HG03097 (cell line): ENCODE results near the gene GPR107.

Experiments used
- ATAC-seq: cut with Tn5 transposase; IDR thresholded peaks from one replicate; pipeline ENCODE4 v1.9.1; 2021; ENCODE audit not compliant: unreplicated experiment, low FRiP score

GPR107 gene

DNA sequence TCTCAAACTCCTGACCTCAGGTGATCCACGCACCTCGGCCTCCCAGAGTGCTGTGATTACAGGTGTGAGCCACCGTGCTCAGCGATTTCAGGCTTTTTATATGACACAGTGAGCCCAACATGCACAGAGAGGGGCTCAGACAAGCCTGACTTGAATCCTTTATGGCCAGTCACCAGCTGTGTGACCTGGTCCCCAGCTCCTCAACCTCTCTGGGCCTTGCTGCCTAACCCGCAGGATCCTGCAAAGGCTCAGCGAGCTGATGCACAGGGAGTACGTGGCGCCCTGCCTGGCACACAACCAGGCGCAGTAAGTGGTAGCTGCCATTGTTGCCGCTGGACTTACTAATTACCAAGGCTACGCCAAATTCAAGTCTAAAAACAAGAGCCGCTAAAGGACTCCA lies 101.9 kb downstream of the GPR107 start:
- ATAC-seq, result no peak

DNA sequence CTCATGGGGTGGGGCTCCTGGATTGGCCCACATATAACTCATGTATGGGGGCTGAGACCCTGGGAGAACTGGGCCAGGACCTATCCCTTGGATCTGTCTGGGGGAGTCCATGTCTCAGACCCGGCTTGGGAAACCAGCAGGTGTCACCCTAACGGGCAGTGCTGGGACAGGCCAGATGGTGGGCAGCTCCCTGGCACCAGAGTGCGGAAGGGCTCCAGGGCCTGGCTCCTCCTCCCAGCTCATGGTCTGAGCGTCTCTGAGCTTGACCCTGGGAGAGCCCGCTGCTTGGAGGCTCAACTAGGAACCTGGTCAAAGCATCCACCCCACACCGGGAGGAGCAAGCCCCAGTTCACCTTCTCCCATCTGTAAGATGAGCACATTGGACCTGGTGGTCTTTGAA lies 103.0 kb downstream of the GPR107 start:
- no peak for ATAC-seq

DNA sequence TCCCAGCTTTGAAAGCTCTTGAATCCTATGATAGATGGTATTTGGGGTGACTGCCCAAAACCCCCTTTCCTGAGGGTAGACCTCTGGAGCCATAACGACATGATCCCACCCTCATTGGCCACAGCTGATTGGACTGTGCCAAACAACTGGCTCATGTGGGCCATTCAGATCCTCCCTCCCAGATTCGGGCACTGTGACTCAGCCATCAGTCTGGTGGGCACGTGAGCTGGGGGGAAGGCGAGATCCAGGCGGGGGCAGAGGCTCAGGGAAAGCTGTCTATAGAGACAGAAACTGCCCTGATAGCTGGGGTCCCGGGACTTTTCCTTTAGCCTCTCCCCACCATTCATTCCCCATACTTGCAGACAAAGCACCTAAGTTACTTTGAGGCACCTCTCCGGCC lies 103.4 kb downstream of the GPR107 start:
- no peak for ATAC-seq

DNA sequence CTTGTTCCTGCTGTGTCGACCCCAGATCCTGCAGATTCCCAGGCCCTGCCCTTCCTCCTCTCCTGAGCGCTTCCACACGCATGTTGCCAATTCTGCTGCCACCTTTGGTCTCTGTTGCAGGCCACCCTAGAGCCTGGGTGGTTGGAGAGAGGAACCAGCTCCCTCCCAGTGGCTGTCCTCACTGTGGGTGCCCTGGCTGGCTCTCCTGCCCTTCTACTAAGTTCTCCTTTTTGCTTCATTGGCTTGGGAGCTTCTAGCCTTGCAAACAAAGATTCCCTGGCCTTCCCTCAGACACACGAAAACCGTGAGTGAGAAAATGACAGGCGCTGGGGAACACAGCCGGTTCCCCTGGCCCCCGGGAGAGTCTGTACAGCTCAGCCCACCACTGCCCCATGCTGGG lies 104.3 kb downstream of the GPR107 start:
- ATAC-seq, result no peak

DNA sequence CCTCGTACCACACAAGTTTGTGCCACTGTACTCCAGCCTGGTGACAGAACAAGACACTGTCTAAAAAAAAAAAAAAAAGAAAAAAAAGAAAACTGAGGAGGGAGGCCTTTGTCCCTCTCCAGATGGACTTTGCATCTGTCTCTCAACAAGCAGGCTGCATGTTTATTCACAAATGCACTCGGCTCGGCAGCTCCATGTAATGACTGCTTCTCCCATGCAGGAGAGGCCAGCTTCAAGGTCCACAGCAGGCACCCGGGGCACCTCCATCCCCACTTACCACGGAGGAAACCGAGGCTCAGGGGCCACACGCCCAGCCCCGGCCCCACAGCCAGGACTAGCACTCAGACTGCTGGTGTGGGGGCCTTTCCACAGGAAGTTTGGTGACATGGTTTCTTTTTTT lies 105.4 kb downstream of the GPR107 start:
- ATAC-seq, result no peak

DNA sequence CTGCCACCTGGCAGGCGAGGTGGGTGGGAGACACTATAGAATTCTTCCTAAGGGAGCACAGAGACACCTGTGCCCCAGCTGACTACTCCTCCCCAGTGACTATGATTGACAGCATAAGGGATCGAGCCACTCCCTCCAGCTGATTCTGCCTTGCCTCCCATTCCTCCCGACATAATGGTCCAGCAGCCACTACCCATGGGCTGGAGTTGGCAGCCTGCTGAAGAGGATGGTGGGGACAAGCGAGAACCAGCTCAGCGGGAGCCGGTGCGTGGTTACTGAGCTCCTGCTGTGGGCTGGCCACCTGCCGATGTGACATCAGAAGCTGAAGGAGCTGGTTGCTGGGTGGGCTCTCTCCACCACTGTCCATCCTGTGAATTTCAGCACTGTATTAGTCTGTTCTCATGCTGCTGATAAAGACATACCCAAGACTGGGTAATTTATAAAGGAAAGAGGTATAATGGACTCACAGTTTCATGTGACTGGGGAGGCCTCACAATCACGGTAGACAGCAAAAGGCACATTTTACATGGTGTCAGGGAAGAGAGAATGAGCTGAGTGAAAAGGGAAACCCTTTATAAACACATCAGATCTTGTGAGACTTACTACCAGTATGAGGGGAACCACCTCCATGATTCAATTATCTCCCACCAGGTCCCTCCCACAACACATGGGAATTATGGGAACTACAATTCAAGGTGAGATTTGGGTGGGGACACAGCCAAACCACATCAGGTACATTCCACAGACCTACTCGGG lies 106.4 kb downstream of the GPR107 start:
- ATAC-seq, result no peak

DNA sequence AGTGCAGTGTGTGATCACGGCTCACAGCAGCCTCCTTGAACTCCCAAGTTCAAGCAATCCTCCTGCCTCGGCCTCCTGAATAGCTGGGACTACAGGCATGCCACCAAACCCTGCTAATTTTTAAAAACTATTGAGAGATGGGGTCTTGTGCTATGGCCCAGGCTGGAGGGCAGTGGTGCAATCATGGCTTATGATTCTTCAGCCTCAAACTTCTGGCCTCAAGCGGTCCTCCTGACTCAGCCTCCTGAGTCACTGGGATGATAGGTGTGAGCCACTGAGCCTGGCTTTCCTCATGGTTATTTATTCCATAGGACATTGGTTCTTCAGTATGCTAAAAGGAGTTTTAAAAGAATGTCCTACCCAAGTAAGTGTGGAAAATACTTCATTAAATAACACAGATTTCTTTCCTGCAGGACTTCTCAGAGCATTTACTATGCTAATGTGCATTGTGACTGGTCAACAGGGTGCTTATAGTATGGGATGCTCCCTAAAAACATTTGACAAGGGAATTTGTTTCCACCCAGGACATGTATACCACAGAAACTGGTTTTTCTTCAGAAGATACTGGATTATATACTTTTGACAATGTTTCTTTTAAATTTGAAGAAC lies 107.3 kb downstream of the GPR107 start:
- ATAC-seq, result no peak

DNA sequence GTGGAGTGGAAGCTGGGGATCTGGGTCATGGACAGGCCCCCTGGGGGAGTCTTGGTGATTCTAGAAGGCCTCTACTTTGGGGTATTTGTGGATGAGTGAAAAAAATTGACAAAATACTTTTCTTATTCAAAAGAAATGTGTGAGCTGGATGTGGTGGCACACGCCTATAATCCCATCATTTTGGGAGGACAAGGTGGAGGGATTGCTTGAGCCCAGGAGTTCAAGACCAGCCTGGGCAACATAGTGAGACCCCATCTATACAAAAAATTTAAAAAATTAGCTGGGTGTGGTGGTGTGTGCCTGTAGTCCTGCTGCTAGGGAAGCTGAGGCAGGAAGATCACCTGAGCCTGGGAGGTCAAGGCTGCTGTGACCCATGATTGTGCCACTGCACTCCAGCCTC lies 111.9 kb downstream of the GPR107 start:
- ATAC-seq, result no peak

DNA sequence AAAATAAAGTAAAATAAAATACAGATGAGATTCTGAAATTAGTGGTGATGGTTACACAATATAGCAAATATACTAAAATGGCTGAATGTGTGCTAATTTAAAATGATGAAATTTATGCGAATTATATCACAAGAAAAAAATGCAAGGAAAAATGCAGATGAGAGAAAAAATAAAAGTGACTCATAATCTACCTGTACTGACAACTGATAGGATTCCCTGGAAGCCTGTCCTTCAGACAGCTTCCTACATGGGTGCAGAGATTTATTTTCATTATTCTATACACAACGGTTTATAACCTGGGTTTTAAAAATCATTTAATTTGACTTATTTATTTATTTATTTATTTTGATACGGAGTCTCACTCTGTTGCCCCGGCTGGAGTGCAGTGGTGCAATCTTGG lies 112.7 kb downstream of the GPR107 start:
- no peak for ATAC-seq

DNA sequence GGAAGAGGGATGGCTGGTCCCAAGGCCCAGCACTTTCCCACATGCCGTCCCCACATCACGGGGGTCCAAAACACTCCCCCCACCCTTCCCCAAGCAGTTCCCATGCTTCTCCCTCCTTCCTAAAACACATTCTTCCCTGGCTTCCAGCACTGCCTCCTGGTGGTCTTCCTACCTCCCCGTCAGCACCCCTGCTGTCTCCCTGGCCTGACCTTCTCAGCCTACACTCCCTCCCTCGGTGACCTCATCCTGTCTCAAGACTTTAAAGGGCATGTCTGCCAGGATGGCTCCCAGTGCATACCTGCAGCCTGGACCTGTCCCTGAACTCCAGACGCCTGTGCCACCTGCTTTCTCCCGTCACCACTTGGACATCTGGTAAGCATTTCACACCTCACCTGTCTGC lies 114.2 kb downstream of the GPR107 start:
- ATAC-seq, result no peak

DNA sequence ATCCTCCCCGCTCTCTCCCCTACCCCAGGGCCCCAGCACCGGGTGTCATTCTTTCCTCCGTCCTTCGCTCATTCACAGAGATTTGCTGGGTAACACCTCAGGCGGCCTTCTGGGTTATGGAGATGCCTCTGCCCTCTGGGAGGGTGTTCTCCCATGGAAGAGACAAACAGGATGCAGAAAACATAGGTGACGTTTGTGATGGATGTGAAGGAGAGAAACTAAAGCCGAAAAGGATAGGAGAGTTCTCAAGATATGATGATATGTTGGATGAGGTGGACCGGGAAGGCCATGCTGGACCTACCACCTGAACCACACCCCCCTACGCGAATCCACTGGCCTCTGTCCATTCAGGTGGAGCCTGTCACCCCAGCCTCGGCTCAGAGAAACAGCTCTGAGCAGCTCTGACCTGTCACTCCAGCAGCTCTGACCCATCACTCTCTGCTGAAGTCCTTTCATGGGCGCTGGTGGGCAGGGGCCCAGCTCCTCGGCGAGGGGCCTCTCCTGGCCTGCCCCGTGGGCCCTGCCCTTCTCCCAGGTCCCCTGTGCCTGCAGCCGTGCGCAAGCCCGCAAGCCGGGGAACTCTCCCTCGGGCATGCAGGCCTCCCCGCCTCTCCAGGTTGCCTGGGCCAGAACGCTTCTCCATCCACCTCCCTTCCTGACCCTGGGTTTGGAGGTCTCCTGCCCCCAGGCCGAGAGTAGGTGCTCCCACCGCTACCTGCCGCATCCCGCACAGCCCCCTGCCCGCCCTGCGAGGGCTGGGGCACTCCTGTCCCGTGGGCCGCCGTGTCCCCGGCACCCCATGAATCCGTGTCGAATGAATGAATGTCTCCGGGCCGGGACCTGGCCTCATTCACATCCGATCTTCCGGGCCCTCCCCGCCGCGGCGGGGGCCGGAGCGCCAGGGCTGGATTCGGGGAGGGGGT lies 117.8 kb downstream of the GPR107 start:
- no peak for ATAC-seq

DNA sequence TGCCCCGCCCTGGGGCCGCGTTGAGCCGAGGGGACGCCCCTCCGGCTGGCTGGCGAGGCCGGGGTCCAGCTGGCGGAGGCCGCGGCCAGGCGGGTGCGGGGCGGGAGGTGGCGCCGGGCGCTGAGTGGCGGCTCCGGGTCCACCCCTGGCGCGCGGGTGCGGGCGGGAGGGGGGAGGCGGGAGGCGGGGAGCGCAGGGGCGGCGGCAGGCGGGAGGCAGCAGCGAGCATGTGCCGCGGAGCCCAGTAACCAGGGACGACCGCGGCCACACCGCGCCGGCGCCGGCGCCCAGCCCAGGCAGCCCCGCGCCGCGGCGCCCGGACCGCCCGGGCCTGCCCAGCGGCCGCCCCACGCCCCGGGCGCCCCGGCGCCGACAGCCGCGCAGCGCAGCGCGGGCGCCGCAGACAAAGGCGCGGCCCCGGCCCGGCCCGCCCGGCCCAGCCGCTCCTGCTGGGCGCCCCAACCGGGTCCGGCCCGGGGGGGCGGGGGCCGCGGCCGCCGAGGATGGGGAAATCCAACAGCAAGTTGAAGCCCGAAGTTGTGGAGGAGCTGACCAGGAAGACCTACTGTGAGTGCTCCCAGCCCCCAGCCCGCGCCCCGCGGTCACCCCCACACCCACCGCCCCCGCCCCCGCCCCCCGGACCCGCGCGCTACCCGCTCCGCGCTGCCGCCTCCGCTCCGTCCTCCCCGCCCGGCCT lies 118.6 kb downstream of the GPR107 start, which contains the start of gene NCS1:
Gene NCS1 (plus strand): TSS at position 244 of the 697 bp plus-strand sequence. CDS start 260 bp downstream, at position 504.
- no peak for ATAC-seq

DNA sequence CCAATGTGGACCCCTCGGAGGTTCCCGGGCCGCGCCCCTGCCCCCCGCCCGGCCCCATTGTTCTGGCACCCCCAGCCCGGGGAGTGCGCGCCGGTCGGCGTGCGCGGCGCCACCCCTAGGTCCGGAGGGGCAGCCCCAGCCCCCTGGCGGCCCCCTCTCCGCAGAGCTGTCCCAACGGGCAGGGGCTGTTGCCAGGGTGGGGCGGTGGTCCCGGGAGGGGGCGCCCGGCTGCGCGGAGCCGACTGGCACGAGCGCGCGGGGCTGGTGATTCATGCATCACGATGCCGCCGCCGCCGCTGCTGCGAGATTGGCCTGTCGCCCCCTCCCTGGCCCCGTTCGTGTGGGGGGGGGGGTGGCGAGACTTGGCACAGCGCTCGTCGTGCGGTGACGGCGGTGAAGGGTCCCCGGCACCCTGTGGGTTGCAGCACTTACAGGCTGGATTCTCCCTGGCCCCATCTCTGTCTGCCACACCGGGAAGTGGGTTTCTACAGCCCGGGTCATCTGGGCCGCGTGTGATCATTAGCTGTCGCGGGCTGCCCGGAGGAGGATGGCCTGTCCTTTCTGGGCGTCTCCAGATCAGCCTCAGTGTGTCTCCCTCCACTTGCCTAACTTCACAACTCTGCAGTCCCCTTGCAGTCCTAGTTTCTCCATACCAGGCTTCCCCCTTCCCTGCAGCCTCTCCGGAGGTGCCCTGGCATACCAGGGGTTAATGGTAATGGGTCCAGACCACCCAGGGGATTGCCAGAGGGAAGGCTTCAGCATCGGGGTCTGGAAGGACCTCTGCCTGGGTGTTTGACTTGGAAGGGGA lies 119.4 kb downstream of the GPR107 start:
- no peak for ATAC-seq

DNA sequence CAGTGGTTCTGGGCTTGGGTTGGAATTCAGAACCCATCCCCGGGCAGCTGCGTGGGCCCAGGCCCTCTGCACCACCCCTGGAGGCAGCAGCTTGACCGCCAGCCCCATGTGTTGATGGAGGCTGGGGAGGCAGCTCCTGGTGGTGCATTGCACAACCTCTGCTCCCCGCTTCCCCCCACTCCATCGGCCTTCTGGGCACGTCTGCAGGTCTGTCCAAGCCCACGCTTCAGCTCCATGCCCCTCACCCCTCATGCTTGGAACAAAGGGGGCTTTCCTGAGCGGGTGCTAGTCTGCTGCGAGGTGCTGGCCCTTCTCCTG lies 119.9 kb downstream of the GPR107 start:
- no peak for ATAC-seq

DNA sequence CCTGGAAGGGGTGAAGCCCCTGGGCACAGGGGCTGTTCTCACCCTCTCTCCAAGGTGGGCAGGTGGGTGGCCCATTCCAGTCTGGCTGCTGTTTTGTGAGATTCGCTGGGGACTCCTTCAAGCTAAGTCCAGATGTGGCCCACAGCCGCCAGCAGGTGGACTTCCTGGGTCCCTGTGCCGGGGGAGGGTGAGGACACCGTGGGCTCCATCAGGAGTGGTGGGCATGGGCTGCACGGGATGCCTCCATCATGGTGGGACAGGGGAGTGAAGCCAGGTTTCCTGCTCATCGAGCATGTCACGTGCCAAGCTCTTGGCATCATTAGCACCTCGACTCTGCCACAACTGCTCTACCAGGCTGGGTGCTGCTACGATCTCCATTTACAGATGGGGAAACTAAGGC lies 120.3 kb downstream of the GPR107 start:
- ATAC-seq, result no peak

DNA sequence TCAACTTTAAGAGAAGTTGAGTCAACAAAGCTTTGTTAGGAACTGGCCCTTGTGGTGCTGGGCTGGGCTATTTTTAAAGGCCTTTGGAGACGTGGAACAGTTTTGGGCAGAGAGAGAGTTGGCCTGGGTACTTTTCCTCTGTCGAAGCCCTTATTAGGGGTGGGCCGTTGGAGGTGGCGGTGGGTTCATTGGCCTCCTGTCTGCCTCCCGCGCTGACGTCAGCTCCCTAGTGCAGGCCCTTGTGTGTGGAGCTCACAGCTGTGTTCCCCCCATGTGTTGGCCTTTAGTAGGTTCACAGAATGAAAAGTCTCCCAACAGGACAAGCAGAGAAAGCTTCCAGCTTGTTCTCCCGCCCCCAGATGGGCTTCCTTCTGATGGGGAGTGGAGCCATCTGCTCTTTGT lies 121.2 kb downstream of the GPR107 start:
- ATAC-seq, result no peak

DNA sequence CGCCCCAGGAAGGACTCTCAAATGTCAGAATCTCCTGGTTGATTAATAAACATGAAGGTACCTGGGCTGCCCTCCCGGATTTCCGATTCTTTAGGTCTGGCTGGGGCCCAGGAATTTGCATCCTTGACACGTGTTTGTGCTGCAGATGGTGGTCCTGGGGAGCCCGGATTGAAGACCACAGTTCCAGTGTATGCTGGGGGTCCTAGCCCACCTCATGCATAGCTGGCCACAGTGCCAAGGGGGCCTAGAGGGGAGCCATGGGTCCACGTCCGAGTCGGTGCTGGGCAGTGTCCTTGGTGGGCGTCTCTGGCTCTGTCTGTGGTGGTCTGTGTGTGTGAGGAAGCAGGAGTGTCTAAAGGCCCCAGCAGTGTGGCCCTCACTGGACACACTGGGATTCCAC lies 121.6 kb downstream of the GPR107 start:
- no peak for ATAC-seq

DNA sequence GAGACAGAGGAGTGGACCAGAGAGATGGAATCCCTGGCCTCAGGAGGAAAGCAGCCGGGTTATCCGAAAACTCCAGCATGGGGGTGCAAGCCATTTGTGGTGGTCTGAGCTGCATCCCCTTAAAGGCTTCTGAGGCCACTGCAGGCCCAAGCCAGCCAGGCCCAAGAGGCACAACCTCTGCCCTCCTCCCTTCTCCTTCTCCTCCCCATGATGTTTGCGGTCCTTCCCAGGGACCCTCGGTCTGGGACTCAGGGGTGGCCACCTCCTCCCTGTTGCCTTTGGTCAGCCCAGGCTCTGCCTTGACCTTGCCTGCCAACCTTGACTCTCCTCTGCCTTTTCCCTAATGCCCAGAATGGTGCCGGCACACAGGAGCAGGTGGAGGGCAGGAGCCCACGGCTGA lies 123.1 kb downstream of the GPR107 start:
- no peak for ATAC-seq

DNA sequence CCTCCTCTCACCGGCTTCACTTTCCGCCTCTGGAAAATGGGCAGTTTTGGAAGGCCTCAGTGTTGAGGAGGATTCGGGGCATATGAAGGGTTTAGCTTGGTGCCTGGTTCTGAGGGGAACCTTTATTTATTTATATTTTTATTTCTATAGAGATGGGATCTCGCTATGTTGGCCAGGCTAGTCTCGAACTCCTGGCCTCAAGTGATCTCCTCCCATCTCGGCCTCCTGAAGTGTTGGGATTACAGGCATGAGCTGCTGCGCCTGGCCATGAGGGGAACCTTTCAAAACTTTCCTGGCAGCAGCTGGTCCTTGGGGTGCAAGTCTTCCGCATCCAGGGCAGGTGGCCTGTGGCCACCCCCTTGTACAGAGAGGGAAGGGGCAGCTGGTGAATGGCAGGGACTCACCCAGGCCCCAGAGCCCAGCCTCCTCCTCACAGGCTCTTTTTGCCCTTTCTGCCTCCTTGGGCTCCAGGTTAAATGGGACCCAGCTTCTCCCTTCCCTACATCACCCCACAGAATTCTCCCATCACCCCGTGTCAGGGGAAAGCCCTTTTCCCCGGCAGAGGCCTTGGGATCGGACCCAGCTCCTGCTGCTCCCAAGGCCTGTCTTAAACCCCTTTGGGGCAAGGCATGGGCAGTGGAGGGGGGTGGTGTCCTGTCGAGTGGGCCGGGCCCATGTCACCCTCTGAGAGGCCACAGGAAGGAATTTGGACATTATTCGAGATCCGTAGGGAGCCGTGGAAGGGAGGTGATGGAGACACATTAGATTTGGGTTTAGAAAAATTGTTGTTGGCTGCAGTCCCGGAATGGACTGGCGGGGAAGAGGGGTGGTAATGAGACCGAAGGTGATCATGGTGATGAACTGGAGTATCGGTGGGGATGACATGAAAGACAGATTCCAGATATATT lies 124.4 kb downstream of the GPR107 start:
- ATAC-seq, result no peak
